B cell (primary cell): ENCODE data around the gene MED8. TPM values are rescaled to one million over a fixed set of nuclear protein-coding genes. Genes with fewer than 3 reads are reported as not detected.

Source experiments
- ATAC-seq: fragments of 200-7000 bp; cut with Tn5 transposase; one replicate; pipeline ENCODE4 v1.10.0; 2021; ENCODE audit warnings: low read depth, mild to moderate bottlenecking, moderate number of reproducible peaks, moderate library complexity
- CTCF ChIA-PET: fragments of 350-600 bp; sonication (Branson Sonifier 250); formaldehyde crosslinking; loops from one replicate; lab custom pipeline; 2021; ENCODE audit warnings: antibody characterized with exemption, inconsistent platforms; lab: Charles Lee
- POLR2A ChIA-PET: fragments of 350-600 bp; sonication (Branson Sonifier 250); formaldehyde crosslinking; loops from one replicate; lab custom pipeline; 2021; ENCODE audit warnings: antibody characterized with exemption; lab: Charles Lee
- DNase-seq: peaks from one replicate; pipeline ENCODE4 v3.0.0; 2013
- H2AFZ ChIP-seq: 2 replicates; pipeline ENCODE4 v1.6.1; 2012; ENCODE audit warnings: mild to moderate bottlenecking, low read depth, low read length; ENCODE audit not compliant: insufficient read depth, poor library complexity, severe bottlenecking
- H3K27ac ChIP-seq, 2 donors: 1 replicate in 1 of 2; 2 replicates in 1 of 2; pipeline ENCODE4 v1.5.1; 2012 to 2013; ENCODE audit warnings: low read length in 2 of 2, mild to moderate bottlenecking in 2 of 2, moderate library complexity in 1 of 2
- H3K27me3 ChIP-seq, 4 experiments: fragments of 200-600 bp in 1 of 4; sonication (generic) in 1 of 4; replicated peaks in 1 of 4; 1 replicate in 2 of 4; 2 replicates in 2 of 4; pipeline versions ENCODE4 v1.6.1 to v1.7.0; 2013 to 2016; ENCODE audit warnings: low read length in 3 of 4, mild to moderate bottlenecking in 2 of 4, mixed read lengths in 1 of 4, moderate library complexity in 1 of 4; ENCODE audit not compliant: insufficient read depth in 4 of 4, control insufficient read depth in 3 of 4; ENCODE audit errors: control extremely low read depth in 1 of 4
- H3K36me3 ChIP-seq, 2 experiments: replicated peaks in 1 of 2; 1 replicate in 1 of 2; 2 replicates in 1 of 2; pipeline versions ENCODE4 v1.6.1 to v1.7.1; 2013; ENCODE audit warnings: low read length in 1 of 2; ENCODE audit not compliant: insufficient read depth in 2 of 2, control insufficient read depth in 1 of 2; ENCODE audit errors: control extremely low read depth in 1 of 2, extremely low read depth in 1 of 2
- H3K4me1 ChIP-seq, 2 donors: fragments of 200-600 bp in 1 of 2; sonication (generic) in 1 of 2; 1 replicate in 1 of 2; 2 replicates in 1 of 2; pipeline versions ENCODE4 v1.5.1 to v1.6.1; 2013 to 2017; ENCODE audit warnings: low read length in 2 of 2; ENCODE audit not compliant: control insufficient read depth in 2 of 2, insufficient read depth in 2 of 2
- H3K4me2 ChIP-seq: replicated peaks from 2 replicates; pipeline ENCODE3; 2012; ENCODE audit warnings: mild to moderate bottlenecking, low read depth, low read length; ENCODE audit not compliant: poor library complexity, severe bottlenecking
- H3K4me3 ChIP-seq, 5 experiments: fragments of 200-600 bp in 1 of 5; sonication (generic) in 1 of 5; 1 replicate in 3 of 5; 2 replicates in 2 of 5; pipeline versions ENCODE4 v1.5.1 to v1.7.0; 2011 to 2016; ENCODE audit warnings: low read length in 4 of 5, mild to moderate bottlenecking in 4 of 5, low read depth in 2 of 5, control low read depth in 1 of 5, moderate library complexity in 1 of 5; ENCODE audit not compliant: insufficient read depth in 1 of 5; ENCODE audit errors: control extremely low read depth in 1 of 5, extremely low read depth in 1 of 5
- H3K79me2 ChIP-seq: fragments of 200-600 bp; sonication (generic); one replicate; pipeline ENCODE4 v1.6.0; 2016; ENCODE audit warnings: low read length; ENCODE audit not compliant: control insufficient read depth, insufficient read depth
- H3K9ac ChIP-seq: fragments of 200-600 bp; sonication (generic); 2 replicates; pipeline ENCODE4 v1.6.1; 2017; ENCODE audit warnings: mild to moderate bottlenecking, low read length, moderate library complexity
- H3K9me3 ChIP-seq, 3 donors: one replicate each; pipeline versions ENCODE4 v1.6.1 to v1.7.1; 2013; ENCODE audit warnings: low read length in 2 of 3; ENCODE audit not compliant: control insufficient read depth in 2 of 3, insufficient read depth in 1 of 3; ENCODE audit errors: control extremely low read depth in 1 of 3
- H4K20me1 ChIP-seq: 2 replicates; pipeline ENCODE4 v1.6.0; 2012; ENCODE audit warnings: mild to moderate bottlenecking, low read length; ENCODE audit not compliant: insufficient read depth, control insufficient read depth, poor library complexity, severe bottlenecking
- H3K27ac Mint-ChIP-seq: one replicate; pipeline ENCODE4 v1.8.0; 2021; ENCODE audit warnings: mixed read lengths
- H3K27me3 Mint-ChIP-seq: one replicate; pipeline ENCODE4 v1.8.0; 2021; ENCODE audit warnings: mixed read lengths
- H3K4me1 Mint-ChIP-seq: one replicate; pipeline ENCODE4 v1.8.0; 2021; ENCODE audit warnings: mixed read lengths
- H3K4me3 Mint-ChIP-seq: one replicate; pipeline ENCODE4 v1.8.0; 2021; ENCODE audit warnings: mixed read lengths
- H3K9me3 Mint-ChIP-seq: one replicate; pipeline ENCODE4 v1.8.0; 2022; ENCODE audit warnings: mixed read lengths; ENCODE audit not compliant: insufficient read depth
- EZH2 ChIP-seq: IDR thresholded peaks from 2 replicates; pipeline ENCODE4 v1.6.1; 2012; ENCODE audit warnings: borderline replicate concordance, low read depth, mild to moderate bottlenecking, moderate library complexity, low read length; ENCODE audit not compliant: insufficient read depth, poor library complexity, severe bottlenecking
- WGBS: methylation state at CpG from one replicate; pipeline ENCODE4 v1.1.5; 2013; ENCODE audit warnings: missing lambda C conversion rate; ENCODE audit not compliant: insufficient coverage; 5-methylcytosine and 5-hydroxymethylcytosine counted together
- intact Hi-C: fragments of 100-400 bp; cut with micrococcal nuclease; formaldehyde crosslinking; loops from one replicate; pipeline ENCODE4 v1.10.0; 2022
- polyA plus RNA-seq: library from polyadenylated mRNA; depleted of rRNA; stranded (reverse); fragments of >200 nt; gene quantifications from 2 replicates; pipeline ENCODE4 v1.2.3, GENCODE V29; 2012
- total RNA-seq, 2 donors: library from RNA; stranded (reverse); fragments of 120-200 nt in 1 of 2; gene quantifications; 1 replicate in 1 of 2; 2 replicates in 1 of 2; pipeline versions ENCODE4 v1.2.3 to v1.2.4, GENCODE V29; 2013 to 2022
- TF ChIP-seq, protein P1 (sequence below): fragments of 200-600 bp; IDR thresholded peaks from one replicate; pipeline ENCODE4 v1.8.0; 2022; ENCODE audit warnings: antibody characterized with exemption, mild to moderate bottlenecking

Gene MED8
- total and polyA plus RNA-seq, 2 donors (not counting 1 experiment from before 2014, with no cell fraction given), result 12.0 to 30.0 TPM

DNA sequence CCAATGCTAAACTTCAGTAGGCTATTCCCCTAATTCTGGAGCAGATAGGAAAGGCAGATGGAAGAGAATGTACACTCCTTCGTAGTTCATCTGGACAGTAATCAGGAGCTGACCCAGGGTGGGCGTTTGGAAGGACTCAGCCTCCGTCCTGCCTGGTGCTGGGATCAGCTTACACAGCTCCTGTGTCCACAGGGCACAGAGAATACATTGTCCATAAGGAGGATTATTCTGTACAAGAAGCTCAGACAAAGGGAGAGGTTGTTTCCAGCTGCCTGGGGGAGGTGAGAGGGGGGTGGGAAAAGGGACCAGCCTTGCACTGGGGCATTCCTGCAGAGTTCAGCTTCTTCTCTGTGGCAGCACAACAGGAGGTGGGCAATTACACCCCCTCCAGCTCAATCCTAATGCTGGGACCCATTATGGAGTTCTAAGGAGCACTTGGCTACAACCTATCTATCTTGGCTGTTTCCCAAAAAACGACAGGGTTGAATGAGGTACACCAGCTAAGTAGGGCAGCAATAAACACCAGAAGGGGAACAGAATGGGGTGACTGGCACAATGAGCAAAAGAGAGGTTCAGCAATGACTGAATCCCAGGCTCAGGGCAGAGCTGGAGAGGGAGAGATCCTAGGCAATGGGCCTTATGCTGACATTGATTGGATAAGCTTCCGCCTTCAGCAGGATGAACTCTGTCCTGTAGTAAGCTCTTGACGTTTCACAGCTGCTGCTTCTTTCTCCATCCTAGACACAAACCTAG lies 7.4 kb downstream of the MED8 start:
- H3K4me1 ChIP-seq, result no peaks in the 10 kb centered on the region
- Mint-ChIP-seq H3K4me1 (peaks cover 1% of the 10 kb centered on the region), H3K27ac (no peak overlapping the region), H3K4me3 (no peak overlapping the region), H3K27me3 (no peaks in the 10 kb centered on the region), H3K9me3 (no peaks in the 10 kb centered on the region)
- ATAC-seq (no peak), DNase-seq (no peak)
- H3K9ac ChIP-seq, result no peak overlapping the region
- H3K27me3 ChIP-seq, result no peaks in the 10 kb centered on the region
- ChIA-PET POLR2A (interaction anchor here (0.8 kb wide), 1 partner anchor 14 kb away, joined by 3 read pairs; no protein-coding TSS in a partner anchor), CTCF (interaction anchor here (0.6 to 2.2 kb wide), 4 partner anchors 14 to 155 kb away, joined by 3 to 8 read pairs (median 4); partner anchors contain the start of gene ELOVL1)
- H3K27ac ChIP-seq, result no peak overlapping the region
- WGBS, result 89% methylated on average over 6 of the region's 6 CpGs
- intact Hi-C loops, result no loop called here
- H2AFZ ChIP-seq, result no peak overlapping the region
- no peaks in the 10 kb centered on the region for H3K79me2 ChIP-seq
- TF ChIP-seq EZH2, result no peak
- TF ChIP-seq, protein P1, sequence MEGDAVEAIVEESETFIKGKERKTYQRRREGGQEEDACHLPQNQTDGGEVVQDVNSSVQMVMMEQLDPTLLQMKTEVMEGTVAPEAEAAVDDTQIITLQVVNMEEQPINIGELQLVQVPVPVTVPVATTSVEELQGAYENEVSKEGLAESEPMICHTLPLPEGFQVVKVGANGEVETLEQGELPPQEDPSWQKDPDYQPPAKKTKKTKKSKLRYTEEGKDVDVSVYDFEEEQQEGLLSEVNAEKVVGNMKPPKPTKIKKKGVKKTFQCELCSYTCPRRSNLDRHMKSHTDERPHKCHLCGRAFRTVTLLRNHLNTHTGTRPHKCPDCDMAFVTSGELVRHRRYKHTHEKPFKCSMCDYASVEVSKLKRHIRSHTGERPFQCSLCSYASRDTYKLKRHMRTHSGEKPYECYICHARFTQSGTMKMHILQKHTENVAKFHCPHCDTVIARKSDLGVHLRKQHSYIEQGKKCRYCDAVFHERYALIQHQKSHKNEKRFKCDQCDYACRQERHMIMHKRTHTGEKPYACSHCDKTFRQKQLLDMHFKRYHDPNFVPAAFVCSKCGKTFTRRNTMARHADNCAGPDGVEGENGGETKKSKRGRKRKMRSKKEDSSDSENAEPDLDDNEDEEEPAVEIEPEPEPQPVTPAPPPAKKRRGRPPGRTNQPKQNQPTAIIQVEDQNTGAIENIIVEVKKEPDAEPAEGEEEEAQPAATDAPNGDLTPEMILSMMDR, result no peak
- no peaks in the 10 kb centered on the region for H3K9me3 ChIP-seq
- H3K4me2 ChIP-seq, result no peak overlapping the region
- peaks cover 5% of the 10 kb centered on the region for H4K20me1 ChIP-seq
- H3K36me3 ChIP-seq, result peaks cover 3 to 58% of the 10 kb centered on the region in 2 experiments
- no peak overlapping the region for H3K4me3 ChIP-seq

DNA sequence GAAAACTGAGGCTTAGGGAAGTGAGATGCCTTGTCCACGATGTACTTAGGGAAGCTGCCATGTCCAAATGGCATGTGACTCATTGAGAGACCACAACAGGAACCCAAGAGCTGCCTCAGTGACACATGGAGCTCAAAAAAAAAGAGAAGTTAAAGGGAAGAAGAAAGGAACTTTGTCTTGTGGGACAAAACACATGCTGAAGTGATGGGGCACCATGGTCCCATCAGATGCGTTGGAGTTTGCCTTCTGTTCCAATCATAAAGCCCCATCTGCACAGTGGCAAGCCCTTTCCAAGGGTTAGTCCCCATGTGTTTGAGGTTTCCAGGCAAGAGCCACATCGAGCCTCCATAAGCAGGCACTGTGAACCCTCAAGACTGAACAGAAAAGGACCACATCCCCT lies 8.0 kb downstream of the MED8 start:
- intact Hi-C loops, result no loop called here
- Histone ChIP-seq H3K79me2 (no peaks in the 10 kb centered on the region), H3K4me2 (no peak overlapping the region), H3K4me1 (no peaks in the 10 kb centered on the region), H4K20me1 (peaks cover 5% of the 10 kb centered on the region), H3K9me3 (no peaks in the 10 kb centered on the region), H3K9ac (no peak overlapping the region), H2AFZ (no peak overlapping the region), H3K36me3 (peaks cover 3 to 52% of the 10 kb centered on the region in 2 experiments), H3K27me3 (no peaks in the 10 kb centered on the region), H3K4me3 (no peak overlapping the region), H3K27ac (no peak overlapping the region)
- ChIA-PET POLR2A (interaction anchor here (0.8 kb wide), 1 partner anchor 13 kb away, joined by 3 read pairs; no protein-coding TSS in a partner anchor), CTCF (interaction anchor here (1.1 kb wide), 1 partner anchor 13 kb away, joined by 3 read pairs; the partner anchor contains the start of gene ELOVL1)
- no peak for DNase-seq
- Mint-ChIP-seq H3K27ac (no peak overlapping the region), H3K4me1 (no peaks in the 10 kb centered on the region), H3K9me3 (no peaks in the 10 kb centered on the region), H3K4me3 (no peak overlapping the region), H3K27me3 (no peaks in the 10 kb centered on the region)
- TF ChIP-seq EZH2, result no peak
- TF ChIP-seq, protein P1, result no peak
- WGBS, result 64% methylated on average over 3 of the region's 3 CpGs
- ATAC-seq, result no peak
